Neural progenitor cell (in vitro differentiated cells): ENCODE results near the gene CCL24.

Experiments
- EZH2 ChIP-seq: fragments of 200-600 bp; sonication (generic); IDR thresholded peaks from 2 replicates; pipeline ENCODE4 v1.6.1; 2017; ENCODE audit warnings: antibody characterized with exemption, mild to moderate bottlenecking, moderate library complexity
- TF ChIP-seq, protein P1 (sequence below): fragments of 200-600 bp; sonication (generic); IDR thresholded peaks from 2 replicates; pipeline ENCODE4 v1.5.1; 2017; ENCODE audit warnings: antibody characterized with exemption, mild to moderate bottlenecking

DNA sequence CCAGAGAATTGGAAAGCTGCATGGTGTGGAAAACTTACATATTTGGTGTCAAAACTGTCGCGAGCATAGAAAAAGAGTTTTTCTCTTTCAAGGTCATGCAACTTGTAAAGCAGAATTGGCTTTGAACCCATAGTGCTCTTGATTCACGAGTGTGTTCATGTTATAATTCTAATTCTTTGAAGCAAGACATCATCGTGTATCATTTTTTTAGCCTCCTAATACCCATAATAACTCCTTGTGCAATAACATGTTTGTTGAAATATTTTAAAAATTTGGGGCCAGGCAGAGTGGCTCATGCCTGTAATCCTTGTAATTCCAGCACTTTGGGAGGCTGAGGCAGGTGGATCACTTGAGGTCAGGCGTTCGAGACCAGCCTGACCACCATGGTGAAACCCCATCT is 4.2 kb downstream of the CCL24 start:
- TF ChIP-seq, protein P1, sequence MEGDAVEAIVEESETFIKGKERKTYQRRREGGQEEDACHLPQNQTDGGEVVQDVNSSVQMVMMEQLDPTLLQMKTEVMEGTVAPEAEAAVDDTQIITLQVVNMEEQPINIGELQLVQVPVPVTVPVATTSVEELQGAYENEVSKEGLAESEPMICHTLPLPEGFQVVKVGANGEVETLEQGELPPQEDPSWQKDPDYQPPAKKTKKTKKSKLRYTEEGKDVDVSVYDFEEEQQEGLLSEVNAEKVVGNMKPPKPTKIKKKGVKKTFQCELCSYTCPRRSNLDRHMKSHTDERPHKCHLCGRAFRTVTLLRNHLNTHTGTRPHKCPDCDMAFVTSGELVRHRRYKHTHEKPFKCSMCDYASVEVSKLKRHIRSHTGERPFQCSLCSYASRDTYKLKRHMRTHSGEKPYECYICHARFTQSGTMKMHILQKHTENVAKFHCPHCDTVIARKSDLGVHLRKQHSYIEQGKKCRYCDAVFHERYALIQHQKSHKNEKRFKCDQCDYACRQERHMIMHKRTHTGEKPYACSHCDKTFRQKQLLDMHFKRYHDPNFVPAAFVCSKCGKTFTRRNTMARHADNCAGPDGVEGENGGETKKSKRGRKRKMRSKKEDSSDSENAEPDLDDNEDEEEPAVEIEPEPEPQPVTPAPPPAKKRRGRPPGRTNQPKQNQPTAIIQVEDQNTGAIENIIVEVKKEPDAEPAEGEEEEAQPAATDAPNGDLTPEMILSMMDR: no peak
- TF ChIP-seq EZH2: no peak
